Panc1 (cell line): ENCODE data around the gene ZNF629. TPM values are rescaled to one million over a fixed set of nuclear protein-coding genes. Genes with fewer than 3 reads are reported as not detected.

Source experiments
- ATAC-seq: fragments of 200-7000 bp; cut with Tn5 transposase; 2 replicates; pipeline ENCODE4 v1.9.1; 2020; ENCODE audit warnings: mild to moderate bottlenecking, moderate library complexity
- BruUV-seq: library from RNA; stranded (reverse); fragments of 400-500 nt; replicated peaks from 2 replicates; lab custom pipeline; 2021; lab: Mats Ljungman, UMichigan
- CTCF ChIA-PET: fragments of 300-600 bp; sonication (Branson Sonifier 250); formaldehyde crosslinking; loops from one replicate; lab custom pipeline; 2022; ENCODE audit warnings: antibody characterized with exemption; lab: Charles Lee
- POLR2A ChIA-PET: fragments of 300-600 bp; sonication (Branson Sonifier 250); formaldehyde crosslinking; loops from one replicate; lab custom pipeline; 2022; ENCODE audit warnings: antibody characterized with exemption; lab: Charles Lee
- DNase-seq: peaks from one replicate; pipeline ENCODE4 v3.0.0-alpha.2; 2010; ENCODE audit warnings: low read depth, low spot score
- H3K27ac ChIP-seq: 2 replicates; pipeline ENCODE4 v1.5.1; 2011; ENCODE audit warnings: mild to moderate bottlenecking, low read length, inconsistent platforms
- H3K27me3 ChIP-seq: fragments of 200-500 bp; sonication (Bioruptor generic); 2 replicates; pipeline ENCODE4 v1.6.0; 2014; ENCODE audit warnings: low read length, inconsistent platforms; ENCODE audit not compliant: control insufficient read depth, insufficient read depth
- H3K36me3 ChIP-seq: fragments of 200-500 bp; sonication (Bioruptor generic); 2 replicates; pipeline ENCODE4 v1.5.1; 2014; ENCODE audit warnings: inconsistent platforms, mild to moderate bottlenecking, low read length, moderate library complexity; ENCODE audit not compliant: control insufficient read depth, insufficient read depth
- H3K4me1 ChIP-seq: 2 replicates; pipeline ENCODE4 v1.5.1; 2011; ENCODE audit warnings: inconsistent platforms, mild to moderate bottlenecking, low read length, moderate library complexity; ENCODE audit not compliant: control insufficient read depth, insufficient read depth
- H3K4me3 ChIP-seq, 2 experiments: 2 replicates each; pipeline ENCODE4 v1.5.1; 2011 to 2012; ENCODE audit warnings: low read depth in 2 of 2, low read length in 2 of 2, mild to moderate bottlenecking in 2 of 2, inconsistent platforms in 1 of 2, moderate library complexity in 1 of 2
- H3K9me3 ChIP-seq: fragments of 200-500 bp; sonication (Bioruptor generic); 2 replicates; pipeline ENCODE4 v1.5.1; 2014; ENCODE audit warnings: low read depth, mild to moderate bottlenecking, inconsistent platforms, low read length, moderate library complexity; ENCODE audit not compliant: control insufficient read depth, insufficient read depth
- CTCF ChIP-seq: fragments of 450-650 bp; IDR thresholded peaks from 2 replicates; pipeline ENCODE4 v1.5.1; 2017; ENCODE audit warnings: mild to moderate bottlenecking
- POLR2AphosphoS5 ChIP-seq: IDR thresholded peaks from 2 replicates; pipeline ENCODE4 v1.6.1; 2012; ENCODE audit warnings: mild to moderate bottlenecking, low read depth, low read length, moderate library complexity
- REST ChIP-seq, 2 experiments: IDR thresholded peaks; 2 replicates each; pipeline ENCODE4 v1.6.1; 2011 to 2012; ENCODE audit warnings: low read depth in 2 of 2, control low read depth in 1 of 2, low read length in 1 of 2, mild to moderate bottlenecking in 1 of 2, moderate library complexity in 1 of 2; ENCODE audit not compliant: insufficient read depth in 1 of 2
- SIN3A ChIP-seq: IDR thresholded peaks from 2 replicates; pipeline ENCODE4 v1.6.1; 2012; ENCODE audit warnings: low read depth, mild to moderate bottlenecking, low read length, moderate library complexity, borderline replicate concordance; ENCODE audit not compliant: insufficient read depth
- TCF7L2 ChIP-seq: IDR thresholded peaks from 2 replicates; pipeline ENCODE4 v1.6.1; 2011; ENCODE audit warnings: mild to moderate bottlenecking, low read depth, low read length, inconsistent platforms
- in situ Hi-C: cut with HindIII; loops from 2 replicates; pipeline ENCODE4 v1.10.0; 2016; ENCODE audit warnings: low sequenced_read_pairs, low pct_unique_long_range_greater_than_20kb
- intact Hi-C: fragments of 100-400 bp; cut with micrococcal nuclease; formaldehyde crosslinking; loops from one replicate; pipeline ENCODE4 v1.10.0; 2022; ENCODE audit not compliant: unreplicated experiment
- total RNA-seq: library from RNA; stranded (reverse); gene quantifications from one replicate; pipeline ENCODE4 v1.2.1, GENCODE V29; 2021; ENCODE audit not compliant: unreplicated experiment

Gene ZNF629
- total RNA-seq, 1 experiment from 2014 or later, result 19.2 TPM

- no TSS peak for BruUV-seq
- DNase-seq (no peak), ATAC-seq (no peak)
- intact Hi-C loops (no loop called here), in situ Hi-C loops (no loop called here)
- H3K4me3 ChIP-seq, result no peak overlapping the region
- H3K36me3 ChIP-seq, result peaks cover 2% of the 10 kb centered on the region; the same call in 1 of the 2 replicates
- H3K4me1 ChIP-seq, result peaks cover 17% of the 10 kb centered on the region
- no peak for TF ChIP-seq SIN3A
- TF ChIP-seq POLR2AphosphoS5, result peak; percentile 48; the same call in 1 of the 2 replicates
- no peak for TF ChIP-seq CTCF
- TF ChIP-seq REST (IDR thresholded peaks at IDR 0.05; ENCODE audit: insufficient read depth in 1 of 2, low read depth in 2 of 2, low read length in 1 of 2), result no peak
- CTCF ChIA-PET, result interaction anchor here (0.6 to 1.0 kb wide), 2 partner anchors 31 to 104 kb away, joined by 4 to 7 read pairs; partner anchors contain the start of gene PHKG2
- no peaks in the 10 kb centered on the region for H3K27me3 ChIP-seq
- H3K27ac ChIP-seq, result 0 out of 2 replicates have a peak overlapping the region, but pooled peaks have one; percentile 34
- no peaks in the 10 kb centered on the region for H3K9me3 ChIP-seq
- POLR2A ChIA-PET, result interaction anchor here (0.8 to 1.0 kb wide), 2 partner anchors 28 to 163 kb away, joined by 3 read pairs; no protein-coding TSS in a partner anchor
Observed at GRCh38 chr16:30778549-30779244, 8.3 kb downstream of the ZNF629 start.

- DNase-seq (no peak), ATAC-seq (no peak)
- H3K4me3 ChIP-seq, result no peak overlapping the region
- no peaks in the 10 kb centered on the region for H3K27me3 ChIP-seq
- CTCF ChIA-PET, result interaction anchor here (0.6 to 1.0 kb wide), 2 partner anchors 30 to 197 kb away, joined by 4 read pairs; partner anchors contain the start of gene PHKG2
- H3K9me3 ChIP-seq, result no peaks in the 10 kb centered on the region
- TF ChIP-seq SIN3A (no peak), CTCF (no peak), TCF7L2 (no peak), POLR2AphosphoS5 (no peak; the same call in 1 of the 2 replicates), REST (IDR thresholded peaks at IDR 0.05; ENCODE audit: insufficient read depth in 1 of 2, low read depth in 2 of 2, low read length in 1 of 2) (no peak)
- POLR2A ChIA-PET, result interaction anchor here (0.8 to 1.0 kb wide), 2 partner anchors 28 to 164 kb away, joined by 3 read pairs; no protein-coding TSS in a partner anchor
- in situ Hi-C loops, result no loop called here
- H3K27ac ChIP-seq, result peak overlapping the region; percentile 44
- peaks cover 17% of the 10 kb centered on the region for H3K4me1 ChIP-seq
- no TSS peak for BruUV-seq
- intact Hi-C loops, result no loop called here
- H3K36me3 ChIP-seq, result peaks cover 1% of the 10 kb centered on the region; the same call in 1 of the 2 replicates
Observed at GRCh38 chr16:30777591-30778297, 9.3 kb downstream of the ZNF629 start.
